ENCODE measurements around the gene MYT1. TPM values are rescaled to one million over a fixed set of nuclear protein-coding genes. Genes with fewer than 3 reads are reported as not detected.

Gene MYT1
- total RNA-seq, 1 experiment from 2014 or later = 7.1 TPM

GRCh38 chr20:64200740-64201139, 36.5 kb downstream of the MYT1 start:
- RAD21 ChIA-PET (ENCODE audit: low non-redundant PET in 1 of 2, low total read pairs in 2 of 2, uncharacterized antibody in 2 of 2, unreplicated experiment in 2 of 2) = no interaction called here

GRCh38 chr20:64201653-64202052, 37.4 kb downstream of the MYT1 start:
- no peaks in the 10 kb centered on the region for H3K4me1 ChIP-seq (ENCODE audit: control insufficient read depth in 1 of 2, insufficient read depth in 2 of 2, low read length in 2 of 2)
- ChIA-PET CTCF (no interaction called here), RAD21 (ENCODE audit: low non-redundant PET in 1 of 2, low total read pairs in 2 of 2, uncharacterized antibody in 2 of 2, unreplicated experiment in 2 of 2) (no interaction called here), POLR2A (no interaction called here)
- H3K4me2 ChIP-seq (ENCODE audit: low read length) = no peak overlapping the region
- DNase-seq (ENCODE audit: low read depth, low spot score) (no peak), ATAC-seq (no peak)
- no peak for TF ChIP-seq JUND (IDR thresholded peaks at IDR 0.05)
- TF ChIP-seq MAX (IDR thresholded peaks at IDR 0.05) = no peak
- no peak for TF ChIP-seq POLR2AphosphoS5 (IDR thresholded peaks at IDR 0.05; ENCODE audit: low read depth, low read length)
- no peak for TF ChIP-seq REST (IDR thresholded peaks at IDR 0.05; ENCODE audit: low read depth)
- TF ChIP-seq TCF7L2 (IDR thresholded peaks at IDR 0.05; ENCODE audit: borderline replicate concordance, extremely low read depth, insufficient read depth, insufficient read length) = no peak
- no peak for TF ChIP-seq CEBPB (IDR thresholded peaks at IDR 0.05; ENCODE audit: low read depth)
- no peak for TF ChIP-seq EGR1 (IDR thresholded peaks at IDR 0.05; ENCODE audit: low read depth)
- no peak for TF ChIP-seq SRF (IDR thresholded peaks at IDR 0.05; ENCODE audit: low read depth)
- intact Hi-C loops (cut with micrococcal nuclease) = no loop called here
- H3K79me2 ChIP-seq (ENCODE audit: insufficient read depth, low read length) = no peaks in the 10 kb centered on the region
- no peaks in the 10 kb centered on the region for H3K9me3 ChIP-seq (ENCODE audit: control insufficient read depth in 1 of 2, insufficient read depth in 1 of 2, low read depth in 1 of 2, low read length in 2 of 2)
- no peaks in the 10 kb centered on the region for H3K36me3 ChIP-seq (ENCODE audit: control insufficient read depth in 1 of 2, insufficient read depth in 2 of 2, low read length in 2 of 2)
- H3K27me3 ChIP-seq (ENCODE audit: insufficient read depth, low read length) = no peaks in the 10 kb centered on the region
- no peak overlapping the region for H3K4me3 ChIP-seq (replicated peaks in 1 of 2; ENCODE audit: low read depth in 1 of 2, low read length in 2 of 2)
- H3K9ac ChIP-seq (ENCODE audit: low read length) = no peak overlapping the region
- BruUV-seq (replicated peaks) = no TSS peak
- H4K20me1 ChIP-seq (ENCODE audit: insufficient read depth) = no peaks in the 10 kb centered on the region
- no peak overlapping the region for H2AFZ ChIP-seq (ENCODE audit: low read depth, low read length, poor library complexity, severe bottlenecking)
- no peaks in the 10 kb centered on the region for H3K9me2 ChIP-seq (ENCODE audit: insufficient read depth)
- no peak overlapping the region for H3K27ac ChIP-seq (ENCODE audit: low read depth, low read length)

More at GRCh38 chr20:64200740-64201139, 36.5 kb downstream of the MYT1 start:
- H3K27ac ChIP-seq (ENCODE audit: low read depth, low read length) = no peak overlapping the region
- H3K27me3 ChIP-seq (ENCODE audit: insufficient read depth, low read length) = no peaks in the 10 kb centered on the region
- ATAC-seq = no peak
- ChIA-PET POLR2A (no interaction called here), CTCF (no interaction called here)
- H3K9me3 ChIP-seq (ENCODE audit: control insufficient read depth in 1 of 2, insufficient read depth in 1 of 2, low read depth in 1 of 2, low read length in 2 of 2) = no peaks in the 10 kb centered on the region
- H3K9me2 ChIP-seq (ENCODE audit: insufficient read depth) = no peaks in the 10 kb centered on the region
- H4K20me1 ChIP-seq (ENCODE audit: insufficient read depth) = no peaks in the 10 kb centered on the region
- H3K9ac ChIP-seq (ENCODE audit: low read length) = no peak overlapping the region
- H3K4me2 ChIP-seq (ENCODE audit: low read length) = no peak overlapping the region
- DNase-seq (ENCODE audit: low read depth, low spot score) = no peak
- H2AFZ ChIP-seq (ENCODE audit: low read depth, low read length, poor library complexity, severe bottlenecking) = no peak overlapping the region
- H3K36me3 ChIP-seq (ENCODE audit: control insufficient read depth in 1 of 2, insufficient read depth in 2 of 2, low read length in 2 of 2) = no peaks in the 10 kb centered on the region
- intact Hi-C loops (cut with micrococcal nuclease) = no loop called here
- H3K79me2 ChIP-seq (ENCODE audit: insufficient read depth, low read length) = no peaks in the 10 kb centered on the region
- H3K4me3 ChIP-seq (replicated peaks in 1 of 2; ENCODE audit: low read depth in 1 of 2, low read length in 2 of 2) = no peak overlapping the region
- no TSS peak for BruUV-seq (replicated peaks)
- TF ChIP-seq ZNF274 (IDR thresholded peaks at IDR 0.05; ENCODE audit: low read depth, low read length) = no peak
- no peak for TF ChIP-seq SP1 (IDR thresholded peaks at IDR 0.05; ENCODE audit: low read depth)
- TF ChIP-seq, protein P1, sequence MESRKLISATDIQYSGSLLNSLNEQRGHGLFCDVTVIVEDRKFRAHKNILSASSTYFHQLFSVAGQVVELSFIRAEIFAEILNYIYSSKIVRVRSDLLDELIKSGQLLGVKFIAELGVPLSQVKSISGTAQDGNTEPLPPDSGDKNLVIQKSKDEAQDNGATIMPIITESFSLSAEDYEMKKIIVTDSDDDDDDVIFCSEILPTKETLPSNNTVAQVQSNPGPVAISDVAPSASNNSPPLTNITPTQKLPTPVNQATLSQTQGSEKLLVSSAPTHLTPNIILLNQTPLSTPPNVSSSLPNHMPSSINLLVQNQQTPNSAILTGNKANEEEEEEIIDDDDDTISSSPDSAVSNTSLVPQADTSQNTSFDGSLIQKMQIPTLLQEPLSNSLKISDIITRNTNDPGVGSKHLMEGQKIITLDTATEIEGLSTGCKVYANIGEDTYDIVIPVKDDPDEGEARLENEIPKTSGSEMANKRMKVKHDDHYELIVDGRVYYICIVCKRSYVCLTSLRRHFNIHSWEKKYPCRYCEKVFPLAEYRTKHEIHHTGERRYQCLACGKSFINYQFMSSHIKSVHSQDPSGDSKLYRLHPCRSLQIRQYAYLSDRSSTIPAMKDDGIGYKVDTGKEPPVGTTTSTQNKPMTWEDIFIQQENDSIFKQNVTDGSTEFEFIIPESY (IDR thresholded peaks at IDR 0.05; ENCODE audit: extremely low read depth, insufficient replicate concordance, low read length) = no peak
- H3K4me1 ChIP-seq (ENCODE audit: control insufficient read depth in 1 of 2, insufficient read depth in 2 of 2, low read length in 2 of 2) = no peaks in the 10 kb centered on the region

All from HCT116 (cell line).